Uterus (tissue), 4 donors: ENCODE measurements around the gene AKT2. TPM values are rescaled to one million over a fixed set of nuclear protein-coding genes. Genes with fewer than 3 reads are reported as not detected.

ENCODE experiments used
- DNase-seq, 2 donors: peaks; one replicate each; pipeline ENCODE4 v3.0.0-alpha.2; 2019 to 2020
- H3K27ac ChIP-seq, 2 donors: fragments of 200-600 bp; sonication (generic); 1 replicate in 1 of 2; 2 replicates in 1 of 2; pipeline ENCODE4 v1.5.1; 2016 to 2018
- H3K27me3 ChIP-seq, 2 donors: fragments of 200-600 bp; sonication (generic); one replicate each; pipeline ENCODE4 v1.5.1; 2018 to 2019; ENCODE audit warnings: control low read depth in 1 of 2
- H3K36me3 ChIP-seq, 2 donors: fragments of 200-600 bp; sonication (generic); one replicate each; pipeline ENCODE4 v1.5.1; 2019; ENCODE audit warnings: control low read depth in 1 of 2
- H3K4me1 ChIP-seq, 2 donors: fragments of 200-600 bp; sonication (generic); one replicate each; pipeline ENCODE4 v1.5.1; 2018 to 2019; ENCODE audit warnings: control low read depth in 1 of 2
- H3K4me3 ChIP-seq, 2 donors: fragments of 200-600 bp; sonication (generic); 1 replicate in 1 of 2; 2 replicates in 1 of 2; pipeline ENCODE4 v1.5.1; 2018 to 2019; ENCODE audit warnings: mild to moderate bottlenecking in 1 of 2
- H3K9me3 ChIP-seq, 2 donors: fragments of 200-600 bp; sonication (generic); one replicate each; pipeline ENCODE4 v1.5.1; 2019; ENCODE audit warnings: control low read depth in 1 of 2
- POLR2A ChIP-seq, 2 donors: fragments of 450-650 bp; IDR thresholded peaks; one replicate each; pipeline ENCODE4 v1.6.1; 2016; ENCODE audit warnings: antibody characterized with exemption in 2 of 2, mild to moderate bottlenecking in 1 of 2, moderate library complexity in 1 of 2
- intact Hi-C: fragments of 100-400 bp; cut with DNase I; formaldehyde crosslinking; loops from one replicate; pipeline ENCODE4 v1.15.1; 2023; ENCODE audit warnings: low total_unique reads
- total RNA-seq, 4 donors: library from RNA; depleted of rRNA in 3 of 4; stranded (reverse); fragments of >200 nt in 3 of 4; gene quantifications; one replicate each; pipeline versions ENCODE4 v1.1.0 to v1.2.4, GENCODE V29; 2014 to 2023
- TF ChIP-seq, protein P1 (sequence below), 4 experiments: fragments of 200-600 bp in 2 of 4; fragments of 450-650 bp in 2 of 4; sonication (generic) in 2 of 4; IDR thresholded peaks; one replicate each; pipeline ENCODE4 v1.5.1; 2016 to 2019; ENCODE audit warnings: antibody characterized with exemption in 4 of 4, mild to moderate bottlenecking in 2 of 4, moderate library complexity in 1 of 4
- donor health status: DM: yes; HTN: yes; CAD: no.

The AKT2 gene
- total RNA-seq, 4 donors from 2014 or later: 32.6 to 177 (median 95.2) TPM

DNA sequence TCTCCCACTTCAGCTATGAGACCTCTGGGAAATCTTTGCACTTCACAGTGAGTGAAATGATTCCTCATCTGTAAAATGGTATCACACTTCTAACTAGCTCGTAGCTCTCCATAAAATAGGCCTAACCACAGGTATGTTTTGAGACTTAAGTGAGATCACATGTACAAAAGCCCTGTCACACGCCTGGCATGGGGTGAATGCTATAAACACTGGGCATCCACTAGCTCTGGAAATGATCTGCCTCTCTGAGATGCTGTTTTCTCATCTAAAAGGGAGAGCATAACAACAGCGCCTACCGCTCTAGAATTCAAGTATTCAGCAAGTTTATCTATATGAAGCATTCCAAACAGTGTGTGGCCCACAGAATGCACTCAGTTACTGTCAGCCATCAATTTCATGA is 2.2 kb downstream of the AKT2 start:
- Histone ChIP-seq H3K36me3 (no peaks in the 10 kb centered on the region), H3K9me3 (no peaks in the 10 kb centered on the region), H3K27me3 (no peaks in the 10 kb centered on the region), H3K4me1 (peaks cover 11 to 50% of the 10 kb centered on the region in 2 donors), H3K4me3 (no peak overlapping the region), H3K27ac (no peak overlapping the region)
- DNase-seq: no peak
- TF ChIP-seq, protein P1, sequence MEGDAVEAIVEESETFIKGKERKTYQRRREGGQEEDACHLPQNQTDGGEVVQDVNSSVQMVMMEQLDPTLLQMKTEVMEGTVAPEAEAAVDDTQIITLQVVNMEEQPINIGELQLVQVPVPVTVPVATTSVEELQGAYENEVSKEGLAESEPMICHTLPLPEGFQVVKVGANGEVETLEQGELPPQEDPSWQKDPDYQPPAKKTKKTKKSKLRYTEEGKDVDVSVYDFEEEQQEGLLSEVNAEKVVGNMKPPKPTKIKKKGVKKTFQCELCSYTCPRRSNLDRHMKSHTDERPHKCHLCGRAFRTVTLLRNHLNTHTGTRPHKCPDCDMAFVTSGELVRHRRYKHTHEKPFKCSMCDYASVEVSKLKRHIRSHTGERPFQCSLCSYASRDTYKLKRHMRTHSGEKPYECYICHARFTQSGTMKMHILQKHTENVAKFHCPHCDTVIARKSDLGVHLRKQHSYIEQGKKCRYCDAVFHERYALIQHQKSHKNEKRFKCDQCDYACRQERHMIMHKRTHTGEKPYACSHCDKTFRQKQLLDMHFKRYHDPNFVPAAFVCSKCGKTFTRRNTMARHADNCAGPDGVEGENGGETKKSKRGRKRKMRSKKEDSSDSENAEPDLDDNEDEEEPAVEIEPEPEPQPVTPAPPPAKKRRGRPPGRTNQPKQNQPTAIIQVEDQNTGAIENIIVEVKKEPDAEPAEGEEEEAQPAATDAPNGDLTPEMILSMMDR (IDR thresholded peaks at IDR 0.05): no peak
- TF ChIP-seq POLR2A (IDR thresholded peaks at IDR 0.05): no peak
- intact Hi-C loops: no loop called here

DNA sequence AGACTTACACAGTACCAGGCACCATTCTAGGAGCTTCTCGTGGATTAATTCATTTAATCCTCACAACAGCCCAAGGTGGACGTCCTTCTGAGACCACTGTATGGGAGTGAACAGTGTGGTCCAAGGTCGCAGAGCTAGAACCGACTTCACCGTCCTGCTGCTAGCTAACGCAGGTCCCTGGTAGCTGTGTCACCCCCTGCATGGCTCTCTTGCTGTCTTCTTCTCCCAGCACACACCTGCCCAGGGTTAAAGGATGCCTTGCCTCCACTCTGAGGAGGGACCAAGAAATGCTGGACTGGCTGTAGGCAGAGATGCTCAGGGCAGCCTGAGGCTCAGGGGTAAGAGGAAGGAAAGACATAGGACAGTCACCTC is 3.0 kb downstream of the AKT2 start:
- Histone ChIP-seq H3K27me3 (no peaks in the 10 kb centered on the region), H3K4me3 (no peak overlapping the region), H3K9me3 (no peaks in the 10 kb centered on the region), H3K4me1 (peaks cover 11 to 56% of the 10 kb centered on the region in 2 donors), H3K36me3 (no peaks in the 10 kb centered on the region), H3K27ac (no peak overlapping the region)
- TF ChIP-seq, protein P1 (IDR thresholded peaks at IDR 0.05): no peak
- no peak for TF ChIP-seq POLR2A (IDR thresholded peaks at IDR 0.05)
- DNase-seq: no peak
- intact Hi-C loops: no loop called here

DNA sequence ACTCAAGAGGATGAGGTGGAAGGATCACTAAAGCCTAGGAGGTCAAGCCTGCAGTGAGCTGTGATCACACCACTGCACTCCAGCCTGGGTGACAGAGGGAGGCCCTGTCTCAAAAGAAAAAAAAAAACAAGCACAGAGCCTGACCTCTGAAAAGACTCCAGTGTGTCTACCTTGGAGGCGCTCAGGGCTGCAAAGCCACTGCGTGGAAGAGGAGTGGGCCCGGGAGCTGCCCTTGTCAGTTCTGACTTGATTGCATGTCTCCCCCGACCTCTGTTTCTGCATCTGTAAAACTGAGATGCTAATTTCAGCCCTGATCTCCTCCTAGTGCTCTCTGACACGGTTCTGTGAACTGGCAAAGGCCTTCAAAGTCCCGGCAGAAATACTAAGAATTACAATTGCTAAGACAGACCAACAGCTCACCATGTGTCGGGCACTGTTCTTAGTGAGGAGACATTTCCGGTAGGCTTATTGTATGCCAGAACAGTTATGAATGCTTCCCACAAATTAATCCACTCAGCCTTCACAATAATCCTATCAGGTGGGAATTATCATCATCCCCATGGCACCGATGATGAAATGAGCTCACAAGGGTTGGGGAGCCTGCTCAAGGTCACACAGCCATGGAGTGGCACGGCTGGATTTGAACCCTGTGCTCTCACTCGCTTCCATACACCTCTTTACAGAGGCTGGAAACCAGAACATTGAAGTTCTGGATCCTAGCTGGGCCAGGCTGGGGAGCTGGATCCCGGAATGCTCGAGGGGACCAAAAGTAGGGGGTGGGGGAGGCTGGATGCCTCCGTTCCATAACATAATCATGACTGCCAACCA is 3.5 kb downstream of the AKT2 start:
- DNase-seq: no peak
- H3K9me3 ChIP-seq: no peaks in the 10 kb centered on the region
- no peak overlapping the region for H3K27ac ChIP-seq
- no peaks in the 10 kb centered on the region for H3K27me3 ChIP-seq
- peaks cover 11 to 56% of the 10 kb centered on the region in 2 donors for H3K4me1 ChIP-seq
- intact Hi-C loops: no loop called here
- no peaks in the 10 kb centered on the region for H3K36me3 ChIP-seq
- TF ChIP-seq POLR2A (IDR thresholded peaks at IDR 0.05): no peak
- TF ChIP-seq, protein P1 (IDR thresholded peaks at IDR 0.05): no peak
- no peak overlapping the region for H3K4me3 ChIP-seq

DNA sequence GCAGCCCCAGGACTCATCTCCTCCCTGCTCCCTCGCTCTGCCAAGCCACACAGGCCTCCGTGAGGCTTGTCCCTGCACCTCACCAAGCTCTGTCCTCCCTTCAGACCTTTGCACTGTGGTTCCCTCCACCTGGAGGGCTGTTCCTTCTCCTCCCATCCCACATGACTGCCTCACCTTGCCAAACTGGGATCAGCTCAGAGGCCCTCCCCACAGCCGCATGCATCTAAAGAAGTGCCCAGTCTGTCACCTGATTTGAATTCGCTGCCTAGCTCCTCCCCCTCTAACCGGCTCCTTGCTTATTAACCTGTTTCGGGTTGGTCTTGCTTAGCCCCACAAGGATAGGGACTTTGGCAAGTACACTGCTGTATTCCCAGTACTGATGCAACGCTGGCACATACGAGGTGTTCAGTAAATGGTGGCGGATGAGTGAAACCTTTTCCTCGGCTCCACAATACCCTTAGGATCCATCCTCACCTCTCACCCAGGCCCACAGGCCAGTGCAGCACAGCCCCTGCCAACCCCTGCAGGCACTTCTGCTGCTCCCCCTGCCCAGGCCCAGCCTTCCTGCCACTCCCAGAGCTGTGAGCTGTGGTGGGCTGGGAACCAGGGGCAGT is 4.4 kb downstream of the AKT2 start:
- H3K36me3 ChIP-seq: no peaks in the 10 kb centered on the region
- H3K9me3 ChIP-seq: no peaks in the 10 kb centered on the region
- DNase-seq: no peak
- no peak overlapping the region for H3K4me3 ChIP-seq
- TF ChIP-seq, protein P1 (IDR thresholded peaks at IDR 0.05): no peak
- H3K27me3 ChIP-seq: no peaks in the 10 kb centered on the region
- peaks cover 11 to 56% of the 10 kb centered on the region in 2 donors for H3K4me1 ChIP-seq
- intact Hi-C loops: no loop called here
- H3K27ac ChIP-seq: peak overlapping the region; percentile 77 to 78
